GM12878 (cell line): Measurements from ENCODE around the gene SPIB. TPM values are rescaled to one million over a fixed set of nuclear protein-coding genes. Genes with fewer than 3 reads are reported as not detected.
"Not testable (repeated sequence)": the region's sequence is repeated elsewhere in the genome, so short reads cannot be mapped to it uniquely, and the experiment has no call there.

Experiments
- ATAC-seq: fragments of 200-7000 bp; cut with Tn5 transposase; 3 replicates; pipeline ENCODE4 v1.9.1; 2020; ENCODE audit warnings: mild to moderate bottlenecking, moderate library complexity
- BruUV-seq: library from RNA; stranded (reverse); fragments of 400-500 nt; replicated peaks from 2 replicates; lab custom pipeline; 2021; lab: Mats Ljungman, UMichigan
- CTCF ChIA-PET: fragments of 300-600 bp; sonication (Branson Sonifier 250); formaldehyde crosslinking; extraction: SDS; loops from one replicate; lab custom pipeline; 2021; ENCODE audit warnings: inconsistent platforms; lab: Yijun Ruan, JAX
- POLR2A ChIA-PET: fragments of 350-600 bp; formaldehyde crosslinking; extraction: SDS; loops from one replicate; lab custom pipeline; 2021; ENCODE audit warnings: inconsistent platforms; lab: Charles Lee
- RAD21 ChIA-PET: fragments of 300-600 bp; sonication (Branson Sonifier 250); formaldehyde crosslinking; loops from one replicate; lab custom pipeline; 2023; ENCODE audit warnings: antibody characterized with exemption; ENCODE audit not compliant: unreplicated experiment; lab: Charles Lee
- SMC1A ChIA-PET: fragments of 300-600 bp; sonication (Branson Sonifier 250); formaldehyde crosslinking; loops from one replicate; lab custom pipeline; 2023; ENCODE audit not compliant: unreplicated experiment, uncharacterized antibody; lab: Charles Lee
- DNase-seq: peaks from one replicate; pipeline ENCODE4 v3.0.0-alpha.2; 2011; ENCODE audit warnings: low read depth, low spot score
- FAIRE-seq: peaks from 3 replicates; lab custom pipeline; 2011; peaks lifted over from hg19 to GRCh38; lab: Jason Lieb, UNC
- H2AFZ ChIP-seq: 2 replicates; pipeline ENCODE4 v1.6.0; 2011; ENCODE audit warnings: low read depth, low read length, control low read depth; ENCODE audit not compliant: control insufficient read depth
- H3K27ac ChIP-seq: 2 replicates; pipeline ENCODE4 v1.5.1; 2011; ENCODE audit warnings: control low read depth; ENCODE audit not compliant: control insufficient read depth, insufficient read depth
- H3K27me3 ChIP-seq, 2 experiments: replicated peaks in 1 of 2; 2 replicates each; pipeline versions ENCODE4 v1.6.0 to v1.6.1; 2011; ENCODE audit warnings: low read length in 1 of 2; ENCODE audit not compliant: control insufficient read depth in 2 of 2, insufficient read depth in 2 of 2
- H3K36me3 ChIP-seq, 2 experiments: 2 replicates each; pipeline ENCODE4 v1.5.1; 2011; ENCODE audit warnings: low read length in 1 of 2; ENCODE audit not compliant: control insufficient read depth in 2 of 2, insufficient read depth in 2 of 2
- H3K4me1 ChIP-seq: 2 replicates; pipeline ENCODE4 v1.6.1; 2011; ENCODE audit warnings: mild to moderate bottlenecking, low read length, moderate library complexity, mixed read lengths; ENCODE audit not compliant: control insufficient read depth, insufficient read depth
- H3K4me2 ChIP-seq: 2 replicates; pipeline ENCODE4 v1.6.0; 2011; ENCODE audit warnings: control low read depth; ENCODE audit not compliant: control insufficient read depth, insufficient read depth
- H3K4me3 ChIP-seq: fragments of 200-600 bp; sonication (generic); 2 replicates; pipeline ENCODE4 v1.5.1; 2016
- H3K79me2 ChIP-seq: 2 replicates; pipeline ENCODE4 v1.6.0; 2011; ENCODE audit warnings: low read length; ENCODE audit not compliant: control insufficient read depth, insufficient read depth
- H3K9ac ChIP-seq: 2 replicates; pipeline ENCODE4 v1.8.0; 2011; ENCODE audit warnings: low read length, control low read depth, mixed read lengths; ENCODE audit not compliant: control insufficient read depth, insufficient read depth
- H3K9me3 ChIP-seq: replicated peaks from 3 replicates; pipeline ENCODE4 v1.5.1; 2011; ENCODE audit warnings: mild to moderate bottlenecking, low read length; ENCODE audit not compliant: control insufficient read depth, insufficient read depth
- H4K20me1 ChIP-seq: 2 replicates; pipeline ENCODE4 v1.6.0; 2011; ENCODE audit not compliant: control insufficient read depth, insufficient read depth
- CBX5 ChIP-seq: sonication (generic); IDR thresholded peaks from 2 replicates; pipeline ENCODE4 v1.6.1; 2016; ENCODE audit warnings: low read depth, moderate library complexity, mild to moderate bottlenecking, inconsistent platforms
- CREM ChIP-seq: IDR thresholded peaks from 2 replicates; pipeline ENCODE4 v1.6.1; 2014; ENCODE audit warnings: antibody characterized with exemption, low read depth
- FOXK2 ChIP-seq: fragments of 450-650 bp; IDR thresholded peaks from 2 replicates; pipeline ENCODE4 v1.6.1; 2017; ENCODE audit warnings: mild to moderate bottlenecking, moderate library complexity
- KDM1A ChIP-seq: fragments of 200-600 bp; sonication (generic); IDR thresholded peaks from 2 replicates; pipeline ENCODE4 v1.6.1; 2016; ENCODE audit warnings: borderline replicate concordance
- PRDM15 ChIP-seq: fragments of 450-650 bp; formaldehyde crosslinking; IDR thresholded peaks from 2 replicates; pipeline ENCODE4 v1.4.0; 2020; ENCODE audit warnings: mild to moderate bottlenecking, moderate library complexity
- RAD21 ChIP-seq: IDR thresholded peaks from 2 replicates; pipeline ENCODE4 v1.6.1; 2011; ENCODE audit warnings: mild to moderate bottlenecking, low read depth, low read length, moderate library complexity; ENCODE audit not compliant: insufficient read depth
- SREBF1 ChIP-seq: IDR thresholded peaks from 2 replicates; pipeline ENCODE4 v1.6.1; 2012; ENCODE audit warnings: mild to moderate bottlenecking, low read length
- ZBTB40 ChIP-seq: fragments of 450-650 bp; IDR thresholded peaks from 2 replicates; pipeline ENCODE4 v1.6.1; 2016; ENCODE audit warnings: mild to moderate bottlenecking, moderate library complexity, borderline replicate concordance
- WGBS: methylation state at CpG from one replicate; pipeline ENCODE4 v1.1.6; 2016; ENCODE audit warnings: low lambda C conversion rate; ENCODE audit not compliant: insufficient replicate concordance, insufficient coverage; ENCODE audit errors: missing lambda C conversion rate; 5-methylcytosine and 5-hydroxymethylcytosine counted together
- in situ Hi-C: fragments of 300-500 bp; cut with MboI; formaldehyde crosslinking; loops from 9 replicates; pipeline ENCODE4 v1.14.3; 2018; ENCODE audit warnings: mixed read lengths
- intact Hi-C: fragments of 100-400 bp; cut with micrococcal nuclease; formaldehyde crosslinking; loops from one replicate; pipeline ENCODE4 v1.14.2; 2022; ENCODE audit not compliant: unreplicated experiment
- polyA plus RNA-seq, 11 experiments: library from polyadenylated mRNA; depleted of rRNA in 4 of 11; unstranded in 6 of 11; stranded (reverse) in 5 of 11; fragments of >200 nt; fragmentation: Nextera tagmentation in 4 of 11; fragmentation: Illumina TruSeq in 1 of 11; extraction: Ambion mirVana in 4 of 11; extraction: Trizol in 1 of 11; gene quantifications; 1 replicate in 1 of 11; 2 replicates in 10 of 11; pipeline versions ENCODE4 v1.2.1 to v1.2.3, GENCODE V29; 2011 to 2016; ENCODE audit warnings: inconsistent platforms in 2 of 11, missing spikeins in 2 of 11, low read depth in 1 of 11
- total RNA-seq, 4 experiments: library from RNA; depleted of rRNA in 3 of 4; stranded (reverse); fragments of >200 nt in 3 of 4; fragmentation: Illumina TruSeq in 1 of 4; extraction: Trizol in 1 of 4; gene quantifications; 2 replicates each; pipeline versions ENCODE4 v1.2.1 to v1.2.3, GENCODE V29; 2013 to 2021

SPIB gene
- total and polyA plus RNA-seq, 10 of the 15 experiments (the other 5 are each of a cell fraction or from before 2014, with no cell fraction given): 3.5 to 123 (median 56.0) TPM

- POLR2A ChIA-PET: no interaction called here
- no TSS peak for BruUV-seq
- SMC1A ChIA-PET: interaction anchor here (1.0 kb wide), 1 partner anchor 14 kb away, joined by 3 read pairs; no protein-coding TSS in a partner anchor
- TF ChIP-seq CREM: no peak
- no peak for TF ChIP-seq KDM1A
- TF ChIP-seq FOXK2: no peak
- no peak for TF ChIP-seq CBX5
- TF ChIP-seq RAD21: no peak
- TF ChIP-seq SREBF1: no peak
- no peak for TF ChIP-seq PRDM15 (CRISPR knock-in tag)
- TF ChIP-seq ZBTB40: no peak
- CTCF ChIA-PET: no interaction called here
- in situ Hi-C loops: no loop called here
- RAD21 ChIA-PET: interaction anchor here (1.1 kb wide), 1 partner anchor 73 kb away, joined by 3 read pairs; no protein-coding TSS in a partner anchor
- H3K27ac ChIP-seq: no peak overlapping the region
- DNase-seq (no peak), ATAC-seq (no peak), FAIRE-seq (no peak)
- peaks cover 8 to 11% of the 10 kb centered on the region in 2 experiments; a peak in 3 of 4 replicates for H3K36me3 ChIP-seq
- H3K4me2 ChIP-seq: no peak overlapping the region
- H4K20me1 ChIP-seq: no peaks in the 10 kb centered on the region
- intact Hi-C loops: no loop called here
- no peak overlapping the region for H3K4me3 ChIP-seq
- peaks cover 3% of the 10 kb centered on the region; the same call in 1 of the 2 replicates for H3K4me1 ChIP-seq
- no peaks in the 10 kb centered on the region for H3K9me3 ChIP-seq
- H3K9ac ChIP-seq: no peak overlapping the region
- no peak overlapping the region for H2AFZ ChIP-seq
- 98% methylated on average over 8 of the region's 8 CpGs for WGBS
- no peaks in the 10 kb centered on the region for H3K27me3 ChIP-seq
- peaks cover 24% of the 10 kb centered on the region for H3K79me2 ChIP-seq
These were observed 30.9 kb upstream of the SPIB start for GRCh38 chr19:50387868-50388245.

- H3K9ac ChIP-seq, in situ Hi-C loops, H3K4me3 ChIP-seq, FAIRE-seq, H3K9me3 ChIP-seq, H3K4me1 ChIP-seq, RAD21 ChIA-PET, H2AFZ ChIP-seq, H4K20me1 ChIP-seq, SMC1A ChIA-PET, DNase-seq, BruUV-seq, H3K4me2 ChIP-seq, intact Hi-C loops, H3K27ac ChIP-seq, H3K27me3 ChIP-seq, ATAC-seq: not testable (repeated sequence)
- peaks cover 15% of the 10 kb centered on the region for H3K79me2 ChIP-seq
- 91% methylated on average over 3 of the region's 3 CpGs for WGBS
- ChIA-PET CTCF (interaction anchor here (0.7 kb wide), 1 partner anchor 392 kb away, joined by 3 read pairs; no protein-coding TSS in a partner anchor), POLR2A (interaction anchor here (0.6 kb wide), 1 partner anchor 14 kb away, joined by 3 read pairs; the partner anchor contains the start of gene NR1H2)
- peaks cover 10 to 11% of the 10 kb centered on the region in 2 experiments; a peak in 3 of 4 replicates for H3K36me3 ChIP-seq
These were observed 28.4 kb upstream of the SPIB start for GRCh38 chr19:50390295-50390694.
